Activated CD8-positive, alpha-beta memory T cell treated with anti-CD3 and anti-CD28 coated beads, Interleukin-2, amount 50 U/mL, for 1 hour (primary cell): ENCODE measurements around the gene OPA3.
"Not testable (repeated sequence)": the region's sequence is repeated elsewhere in the genome, so short reads cannot be mapped to it uniquely, and the experiment has no call there.

Experiments used
- DNase-seq: peaks from one replicate; pipeline ENCODE4 v3.0.0-alpha.2; 2020; ENCODE audit errors: extremely low read depth

The OPA3 gene

DNA sequence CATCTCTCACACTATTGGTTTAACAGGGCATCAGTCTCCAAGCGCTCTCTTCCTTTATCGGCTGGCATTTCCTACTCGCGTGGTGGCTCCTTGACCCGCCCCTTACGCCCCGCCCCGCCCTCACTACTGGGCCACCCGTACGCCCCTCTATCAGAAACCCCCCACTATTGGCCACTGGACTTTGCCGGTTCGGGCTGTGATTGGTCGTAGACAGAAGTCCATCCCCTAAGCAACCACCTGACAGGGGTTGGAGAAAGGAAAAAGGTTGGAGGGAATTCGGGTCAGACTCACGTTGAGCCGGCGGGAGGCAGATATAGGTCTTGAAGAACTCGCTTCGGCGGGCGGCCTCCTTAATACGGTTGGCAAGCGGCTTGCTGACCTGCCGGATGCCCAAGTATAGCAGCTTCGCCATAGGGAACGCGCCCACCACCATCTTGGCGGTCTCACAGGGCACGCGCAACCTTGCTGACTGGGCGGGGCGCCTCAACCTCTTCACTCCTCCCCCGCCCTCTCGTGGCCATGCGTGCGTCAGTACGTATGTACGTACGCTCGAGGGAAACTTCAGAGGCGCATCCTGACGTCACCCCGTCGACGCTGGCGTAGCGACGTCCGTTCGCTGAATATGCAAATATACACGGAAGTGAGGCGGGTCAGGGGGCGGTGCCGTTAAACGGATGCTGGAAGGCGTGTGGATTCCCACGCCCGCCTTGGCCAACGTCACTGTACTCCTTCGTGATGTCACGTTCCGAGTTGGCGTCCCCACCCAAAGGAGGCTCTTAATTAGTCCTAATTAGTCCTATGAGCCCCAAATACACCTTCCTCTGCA lies at the start of gene OPA3:
OPA3 (minus strand) TSS at position 471 of the 826 bp plus-strand sequence; CDS start at position 433, 38 bp downstream.
- DNase-seq = peak; percentile 99

- no peak for DNase-seq
Observed at GRCh38 chr19:45632468-45633196, 48.0 kb upstream of the OPA3 start.

GRCh38 chr19:45630463-45630862 lies 45.9 kb upstream of the OPA3 start:
- DNase-seq = no peak

- no peak for DNase-seq
Observed at GRCh38 chr19:45629704-45630103, 45.1 kb upstream of the OPA3 start.

DNA sequence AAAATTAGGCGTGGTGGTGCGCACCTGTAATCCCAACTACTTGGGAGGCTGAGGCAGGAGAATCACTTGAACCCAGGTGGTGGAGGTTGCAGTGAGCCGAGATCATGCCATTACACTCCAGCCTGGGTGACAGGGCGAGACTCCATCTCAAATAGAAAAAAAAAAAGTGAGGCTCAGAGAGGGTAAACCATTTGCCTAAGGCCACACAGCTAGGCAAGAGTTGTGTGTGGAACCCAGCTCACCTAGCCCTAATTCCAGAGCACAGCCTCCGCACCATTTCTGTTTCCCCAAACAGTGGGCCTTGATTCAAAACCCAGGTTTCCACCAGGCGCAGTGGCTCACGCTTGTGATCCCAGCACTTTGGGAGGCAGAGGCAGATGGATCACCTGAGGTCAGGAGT lies 43.6 kb upstream of the OPA3 start:
- not testable (repeated sequence) for DNase-seq

- no peak for DNase-seq
Observed at GRCh38 chr19:45623984-45624383, 39.4 kb upstream of the OPA3 start.

DNA sequence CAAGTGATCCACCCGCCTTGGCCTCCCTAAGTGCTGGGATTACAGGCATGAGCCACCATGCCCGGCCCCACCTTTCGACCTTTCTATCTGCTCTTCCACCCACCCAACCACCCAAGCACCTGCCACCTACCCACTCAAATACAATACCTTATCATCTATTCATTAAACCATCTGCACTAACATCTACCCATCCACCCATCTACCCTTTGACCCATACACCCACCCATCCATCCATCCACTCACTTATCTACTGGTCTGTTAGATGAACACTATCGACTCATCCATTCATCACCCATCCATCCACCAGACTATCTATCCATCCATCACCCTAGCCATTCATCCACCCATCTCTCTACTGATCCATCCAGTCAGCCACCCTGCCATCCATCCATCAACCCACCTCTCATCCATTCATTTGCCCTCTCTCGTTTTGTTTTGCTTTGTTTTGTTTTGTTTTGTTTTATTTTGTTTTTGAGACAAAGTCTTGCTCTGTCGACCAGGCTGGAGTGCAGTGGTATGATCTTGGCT lies 37.4 kb upstream of the OPA3 start:
- no peak for DNase-seq

GRCh38 chr19:45621389-45621788 lies 36.8 kb upstream of the OPA3 start:
- DNase-seq = no peak

GRCh38 chr19:45616704-45617017 lies 32.1 kb upstream of the OPA3 start:
- no peak for DNase-seq

GRCh38 chr19:45615795-45616703 lies 31.4 kb upstream of the OPA3 start:
- DNase-seq = peak; percentile 25

DNA sequence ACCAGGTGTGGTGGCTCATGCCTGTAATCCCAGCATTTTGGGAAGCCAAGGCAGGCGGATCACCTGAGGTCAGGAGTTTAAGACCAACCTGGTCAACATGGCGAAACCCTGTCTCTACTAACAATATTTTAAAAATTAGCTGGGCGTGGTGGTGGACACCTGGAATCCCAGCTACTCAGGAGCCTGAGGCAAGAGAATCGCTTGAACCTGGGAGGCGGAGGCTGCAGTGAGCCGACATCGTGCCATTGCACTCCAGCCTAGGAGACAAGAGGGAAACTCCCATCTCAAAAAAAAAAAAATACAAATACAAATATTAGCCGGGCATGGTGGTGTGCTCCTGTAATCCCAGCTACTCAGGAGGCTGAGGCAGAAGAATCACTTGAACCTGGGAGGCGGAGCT lies 30.5 kb upstream of the OPA3 start:
- DNase-seq = not testable (repeated sequence)

GRCh38 chr19:45613926-45614725 lies 29.5 kb upstream of the OPA3 start:
- DNase-seq = no peak

DNA sequence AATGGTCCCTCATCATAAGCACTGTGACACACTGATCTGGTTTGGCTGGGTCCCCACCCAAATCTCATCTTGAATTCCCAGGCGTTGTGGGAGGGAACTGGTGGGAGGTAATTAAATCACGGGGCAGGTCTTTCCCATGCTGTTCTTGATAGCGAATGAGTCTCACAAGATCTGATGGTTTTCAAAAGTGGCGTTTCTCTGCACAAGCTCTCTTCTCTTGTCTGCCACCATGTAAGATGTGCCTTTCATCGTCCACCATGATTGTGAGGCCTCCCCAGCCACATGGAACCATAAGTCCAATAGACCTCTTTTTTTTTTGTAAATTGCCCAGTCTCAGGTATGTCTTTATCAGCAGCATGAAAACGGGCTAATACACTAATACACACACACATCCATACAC lies 24.3 kb upstream of the OPA3 start:
- DNase-seq = no peak

- DNase-seq = no peak
Observed at GRCh38 chr19:45607071-45608029, 22.7 kb upstream of the OPA3 start.

- DNase-seq = no peak
Observed at GRCh38 chr19:45601524-45602374, 17.1 kb upstream of the OPA3 start, which contains the start of gene GPR4. Gene GPR4 (minus strand): TSS chr19:45602212. CDS start chr19:45591866, 10,346 bp downstream.

DNA sequence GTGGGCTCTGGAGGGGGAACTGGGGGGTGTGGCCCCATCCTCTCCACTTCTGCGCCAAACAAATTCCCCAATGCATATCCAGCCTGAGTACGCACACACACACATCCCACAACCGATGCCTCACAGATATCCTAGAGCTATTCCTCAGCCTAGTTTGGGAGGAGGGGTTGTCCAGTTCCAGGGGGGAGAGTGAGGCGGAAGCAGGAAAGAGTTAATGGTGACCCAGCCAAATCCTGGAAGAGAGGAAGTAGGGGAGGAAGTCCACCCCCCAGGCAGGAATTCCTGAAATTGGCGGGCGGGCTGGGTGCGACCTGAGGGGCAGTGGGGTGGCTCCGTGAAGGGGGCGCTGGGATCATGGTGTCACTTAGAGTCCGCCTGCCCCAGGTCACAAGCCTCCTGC lies 16.5 kb upstream of the OPA3 start:
- no peak for DNase-seq

DNA sequence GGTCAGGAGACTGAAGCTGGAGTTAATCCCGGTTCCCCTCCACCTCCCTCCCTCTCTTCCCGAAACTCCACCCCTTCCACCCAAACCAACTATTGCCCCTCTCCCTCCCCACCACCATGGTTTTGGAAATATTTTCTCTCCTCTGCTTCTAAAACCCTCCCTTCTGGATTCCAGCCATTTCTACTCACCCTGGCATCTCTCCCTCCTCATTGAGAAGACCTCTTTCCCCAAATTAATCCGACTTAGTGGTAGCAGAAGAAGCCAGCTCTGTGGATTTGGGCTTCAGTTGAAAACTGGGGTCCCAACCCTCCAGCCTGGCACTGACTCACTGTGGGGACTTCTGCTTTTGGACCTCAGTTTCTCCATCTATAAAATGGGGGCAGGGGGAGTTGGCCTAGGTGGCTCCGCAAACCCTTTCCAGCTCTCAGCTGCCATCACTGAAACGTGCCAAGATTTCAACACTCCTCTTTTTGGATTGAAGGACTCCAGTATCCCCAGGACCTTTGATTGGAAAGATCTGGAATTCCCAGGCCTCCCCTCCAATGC lies 15.8 kb upstream of the OPA3 start:
- DNase-seq = no peak

GRCh38 chr19:45599286-45599685 lies 14.7 kb upstream of the OPA3 start:
- no peak for DNase-seq
